ENCODE results near the gene ACOXL.

- no peak for TF ChIP-seq CTCF (IDR thresholded peaks at IDR 0.05; ENCODE audit: insufficient read depth, low read length, poor library complexity, severe bottlenecking)
- no peak for TF ChIP-seq EZH2phosphoT487 (conservative IDR thresholded peaks at IDR 0.05; ENCODE audit: low read length)
Observed at GRCh38 chr2:111017034-111017622, 284.8 kb downstream of the ACOXL start.
